ENCODE data around the gene KRTAP5-3.

GRCh38 chr11:1603629-1604028 is 4.6 kb downstream of the KRTAP5-3 start:
- TF ChIP-seq EZH2phosphoT487 (IDR thresholded peaks at IDR 0.05; ENCODE audit: insufficient read depth, low read depth) (no peak), EZH2 (IDR thresholded peaks at IDR 0.05; ENCODE audit: insufficient read depth, poor library complexity, severe bottlenecking) (no peak)
